Stimulated activated effector memory CD8-positive, alpha-beta T cell treated with anti-CD3 and anti-CD28 coated beads, Interleukin-12 subunit alpha, Interleukin-12 subunit beta, amount 100 ng/mL, for 72 hours (primary cell): ENCODE measurements around the gene ARL4C.

ENCODE experiments used
- ATAC-seq: fragments of 150-1000 bp; cut with Tn5 transposase; 2 replicates; pipeline ENCODE4 v1.10.0; 2021
- DNase-seq, 2 donors: peaks; one replicate each; pipeline ENCODE4 v3.0.0; 2021 to 2022; ENCODE audit warnings: low spot score in 2 of 2
- H3K27ac Mint-ChIP-seq: one replicate; pipeline ENCODE4 v1.8.0; 2022; ENCODE audit warnings: mild to moderate bottlenecking, mixed read lengths
- H3K36me3 Mint-ChIP-seq: one replicate; pipeline ENCODE4 v1.8.0; 2022; ENCODE audit warnings: mild to moderate bottlenecking, mixed read lengths
- H3K4me1 Mint-ChIP-seq: one replicate; pipeline ENCODE4 v1.8.0; 2022; ENCODE audit warnings: mixed read lengths
- H3K4me3 Mint-ChIP-seq: one replicate; pipeline ENCODE4 v1.8.0; 2022; ENCODE audit warnings: mild to moderate bottlenecking, mixed read lengths
- H3K9me3 Mint-ChIP-seq: one replicate; pipeline ENCODE4 v1.8.0; 2022; ENCODE audit warnings: mixed read lengths

Gene ARL4C

GRCh38 chr2:234450431-234451124, 46.3 kb downstream of the ARL4C start:
- Mint-ChIP-seq H3K27ac (peak overlapping the region; percentile 59), H3K9me3 (no peaks in the 10 kb centered on the region), H3K4me1 (peaks cover 59% of the 10 kb centered on the region), H3K4me3 (no peak overlapping the region), H3K36me3 (peaks cover 12% of the 10 kb centered on the region)
- no peak for DNase-seq
- no peak for ATAC-seq

DNA sequence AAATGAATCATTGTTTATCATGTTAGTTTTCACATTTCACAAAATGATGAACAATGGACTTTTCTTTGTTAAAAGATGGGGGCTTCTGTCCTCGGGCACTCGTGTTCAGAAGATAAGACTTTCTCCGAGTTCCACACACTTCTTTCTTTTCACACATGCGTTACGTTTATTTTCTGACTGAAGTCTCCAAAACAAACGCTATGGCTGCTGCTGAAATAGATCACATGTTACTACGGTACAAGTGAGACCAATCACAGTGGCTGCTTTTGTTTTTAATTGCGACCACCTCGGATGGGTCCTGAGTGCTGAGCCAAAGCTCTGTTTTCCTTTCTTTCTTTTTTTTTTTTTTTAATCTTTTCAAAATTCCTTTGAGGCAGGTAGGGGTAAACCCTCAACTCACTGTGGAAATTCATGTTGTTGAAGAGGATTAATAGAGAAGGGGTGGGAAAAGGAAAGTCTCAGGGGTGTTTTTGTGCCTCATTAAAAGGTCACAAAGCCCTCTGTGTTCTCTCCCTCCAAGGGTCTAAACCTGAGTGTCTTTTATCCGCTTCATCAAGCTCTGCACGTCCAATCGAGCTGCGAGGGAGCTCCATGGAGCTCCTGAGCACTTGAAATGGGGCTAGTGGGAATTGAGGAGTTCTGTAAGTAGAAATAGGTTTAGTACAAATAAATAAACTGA, 48.2 kb downstream of the ARL4C start:
- Mint-ChIP-seq H3K27ac (peak overlapping the region; percentile 95), H3K9me3 (no peaks in the 10 kb centered on the region), H3K4me1 (peaks cover 58% of the 10 kb centered on the region), H3K4me3 (no peak overlapping the region), H3K36me3 (peaks cover 12% of the 10 kb centered on the region)
- ATAC-seq (no peak), DNase-seq (no peak)

DNA sequence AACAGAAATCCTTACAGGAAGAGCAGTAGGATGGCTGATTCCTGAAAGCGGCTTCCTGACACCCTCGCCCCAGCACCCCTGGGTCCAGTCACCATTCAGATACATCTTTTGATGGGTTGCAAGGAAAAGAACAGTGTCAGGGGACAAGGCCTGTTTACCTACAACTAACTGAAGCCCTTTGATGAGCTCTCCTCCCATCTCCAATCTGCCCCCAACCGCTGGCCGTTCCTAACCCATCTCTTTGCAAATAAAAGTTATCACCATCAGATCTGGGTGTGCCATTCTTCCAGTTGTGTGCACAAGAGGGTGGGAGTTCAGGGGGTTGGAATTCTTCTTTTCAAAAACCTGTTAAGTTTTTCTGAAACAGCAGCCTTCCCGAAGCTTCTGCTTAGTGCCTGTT, 48.9 kb downstream of the ARL4C start:
- H3K27ac Mint-ChIP-seq, result peak overlapping the region; percentile 95
- peaks cover 58% of the 10 kb centered on the region for H3K4me1 Mint-ChIP-seq
- peaks cover 10% of the 10 kb centered on the region for H3K36me3 Mint-ChIP-seq
- no peak for DNase-seq
- no peaks in the 10 kb centered on the region for H3K9me3 Mint-ChIP-seq
- ATAC-seq, result no peak
- H3K4me3 Mint-ChIP-seq, result no peak overlapping the region

DNA sequence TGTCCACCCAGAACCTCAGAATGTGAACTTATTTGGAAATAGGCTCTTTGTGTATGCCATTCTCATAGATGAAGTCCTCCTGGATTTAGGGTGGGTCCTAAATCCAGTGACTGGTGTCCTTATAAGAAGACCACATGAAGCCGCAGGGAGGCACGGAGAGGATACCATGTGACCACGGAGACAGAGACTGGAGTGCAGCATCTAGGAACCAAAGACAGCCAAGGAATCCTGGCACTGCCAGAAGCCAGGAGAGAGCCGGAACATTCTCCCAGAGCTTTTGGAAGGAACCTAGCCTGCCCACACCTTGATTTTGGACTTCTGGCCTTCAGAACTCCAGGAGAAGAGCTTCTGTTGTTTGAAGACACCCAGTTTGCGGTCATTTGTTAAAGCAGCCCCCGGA, 49.7 kb downstream of the ARL4C start:
- DNase-seq, result no peak
- peaks cover 50% of the 10 kb centered on the region for H3K4me1 Mint-ChIP-seq
- H3K4me3 Mint-ChIP-seq, result peak overlapping the region; percentile 58
- no peak for ATAC-seq
- H3K36me3 Mint-ChIP-seq, result peaks cover 6% of the 10 kb centered on the region
- H3K27ac Mint-ChIP-seq, result peak overlapping the region; percentile 95
- H3K9me3 Mint-ChIP-seq, result no peaks in the 10 kb centered on the region

DNA sequence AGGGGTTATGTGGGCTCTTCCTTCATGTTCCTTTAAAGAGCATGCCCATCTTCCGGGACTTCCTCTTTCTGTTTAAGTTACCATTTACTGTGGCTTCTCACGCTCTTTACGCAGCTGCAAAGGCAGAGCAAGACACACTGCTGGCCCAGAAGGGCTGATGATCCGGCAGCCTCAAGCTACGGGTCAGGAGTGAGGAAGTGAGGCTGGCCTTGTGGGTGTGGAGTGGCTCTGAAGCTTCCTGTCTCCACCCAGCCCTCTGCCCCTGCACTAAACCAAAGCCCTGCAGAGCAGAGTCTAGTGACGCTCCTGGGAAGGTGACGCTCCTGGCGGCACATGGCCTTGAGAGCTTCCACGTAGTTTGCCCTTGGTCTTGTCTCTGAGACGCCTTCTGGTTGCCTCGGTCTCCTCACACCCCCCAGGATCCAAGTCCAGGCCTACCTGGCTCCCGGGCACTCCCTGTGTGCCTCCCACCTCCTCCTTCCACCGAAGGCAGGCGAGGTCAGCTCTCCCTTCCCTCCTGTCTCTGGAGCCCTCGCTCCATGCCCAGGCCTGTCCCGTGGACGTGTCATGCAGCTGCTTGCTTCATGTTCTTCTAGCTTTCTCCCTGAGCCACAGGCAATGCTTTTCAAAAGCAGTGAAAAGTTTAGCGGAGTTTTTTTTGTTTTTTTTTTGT, 50.3 kb downstream of the ARL4C start:
- Mint-ChIP-seq H3K27ac (peak overlapping the region; percentile 95), H3K9me3 (no peaks in the 10 kb centered on the region), H3K36me3 (peaks cover 6% of the 10 kb centered on the region), H3K4me3 (peak overlapping the region; percentile 58), H3K4me1 (peaks cover 46% of the 10 kb centered on the region)
- peak; percentile 52 to 84 for DNase-seq
- ATAC-seq, result peak; percentile 99

GRCh38 chr2:234444893-234445292, 52.0 kb downstream of the ARL4C start:
- Mint-ChIP-seq H3K4me3 (peak overlapping the region; percentile 58), H3K9me3 (no peaks in the 10 kb centered on the region), H3K36me3 (peaks cover 6% of the 10 kb centered on the region), H3K27ac (peak overlapping the region; percentile 86), H3K4me1 (peaks cover 48% of the 10 kb centered on the region)
- peak in 1 of 2 donors; percentile 75 for DNase-seq
- peak; percentile 37 for ATAC-seq

DNA sequence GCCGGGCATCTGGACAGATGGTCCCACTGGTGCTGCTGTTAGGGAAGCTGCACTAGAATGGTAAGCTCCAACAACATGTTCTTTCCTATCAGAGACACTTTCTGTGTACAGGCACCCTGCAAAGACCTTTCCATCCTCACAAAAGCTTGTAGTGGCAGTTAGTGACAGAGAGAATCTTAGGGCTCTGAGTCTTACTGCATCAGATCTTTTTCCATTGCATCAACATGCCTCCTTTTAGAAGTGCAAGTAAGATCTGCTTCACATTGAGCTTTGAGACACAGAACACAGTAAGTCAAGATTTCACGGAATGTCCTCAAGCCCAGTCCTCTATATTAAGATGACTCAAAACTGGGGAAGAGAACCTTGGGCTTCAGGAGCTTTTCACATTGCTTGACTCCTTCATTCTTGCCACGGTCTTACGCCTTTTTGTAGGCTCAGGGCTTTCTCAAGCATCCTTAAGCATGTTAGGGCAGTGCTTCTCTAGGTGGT, 52.6 kb downstream of the ARL4C start:
- Mint-ChIP-seq H3K27ac (peak overlapping the region; percentile 86), H3K36me3 (peaks cover 6% of the 10 kb centered on the region), H3K4me3 (peak overlapping the region; percentile 58), H3K4me1 (peaks cover 52% of the 10 kb centered on the region), H3K9me3 (no peaks in the 10 kb centered on the region)
- ATAC-seq, result no peak
- DNase-seq, result no peak
